HG03442 (cell line): Measurements from ENCODE around the gene FOXL2.

ENCODE experiments used
- ATAC-seq: cut with Tn5 transposase; IDR thresholded peaks from one replicate; pipeline ENCODE4 v1.9.1; 2021; ENCODE audit warnings: mild to moderate bottlenecking, moderate library complexity; ENCODE audit not compliant: unreplicated experiment

The FOXL2 gene

GRCh38 chr3:138946663-138947494 is at the start of gene FOXL2, which contains the start of gene FOXL2NB:
Gene FOXL2 (minus strand): TSS chr3:138947137. CDS start chr3:138946722, 415 bp downstream.
Gene FOXL2NB (plus strand): TSS chr3:138947217. CDS start chr3:138947365, 148 bp downstream.
- no peak for ATAC-seq

- ATAC-seq = no peak
Observed at GRCh38 chr3:138995706-138996105, 48.8 kb upstream of the FOXL2 start.

DNA sequence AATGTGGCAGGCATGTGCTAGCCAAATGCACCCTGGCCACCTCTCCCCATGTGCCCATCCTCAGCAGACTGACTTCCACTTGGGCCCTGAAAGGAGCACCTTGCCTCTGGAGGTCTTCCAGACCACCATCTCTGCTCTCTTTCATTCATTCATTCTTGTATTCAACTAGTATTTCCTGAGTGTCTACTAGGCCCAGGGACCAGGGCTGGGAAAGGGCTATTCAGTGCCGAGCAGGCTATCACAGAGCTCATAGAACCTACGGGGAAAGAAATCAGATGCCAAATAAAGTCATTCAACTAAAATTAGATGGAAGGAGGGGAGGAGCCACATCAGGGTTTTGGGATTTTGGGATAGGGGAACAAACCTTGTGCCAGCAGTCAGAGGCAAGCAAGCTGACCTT is 40.2 kb upstream of the FOXL2 start:
- ATAC-seq = no peak

GRCh38 chr3:138985932-138986331 is 39.0 kb upstream of the FOXL2 start:
- no peak for ATAC-seq

DNA sequence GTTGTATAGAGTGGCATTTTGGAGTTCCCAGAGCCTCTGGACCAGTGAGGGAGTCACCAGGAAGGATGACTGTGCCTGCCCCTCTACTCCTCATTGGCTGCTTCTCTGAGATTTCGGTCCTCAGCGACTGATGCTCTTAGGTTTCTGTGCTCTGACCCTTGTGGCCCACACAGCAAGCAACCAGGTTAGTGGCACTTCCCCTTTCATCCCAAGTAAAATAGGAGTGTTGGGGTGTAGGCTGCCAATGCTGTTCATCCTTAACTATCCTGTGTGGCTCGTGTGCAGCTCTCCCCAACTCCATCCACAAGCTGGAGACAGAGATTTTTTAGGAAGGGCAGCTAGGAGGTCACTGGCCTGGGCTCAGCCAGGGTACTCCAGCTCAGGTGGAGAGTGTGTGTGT is 37.9 kb upstream of the FOXL2 start:
- no peak for ATAC-seq

- ATAC-seq = no peak
Observed at GRCh38 chr3:138976047-138976446, 29.1 kb upstream of the FOXL2 start.

DNA sequence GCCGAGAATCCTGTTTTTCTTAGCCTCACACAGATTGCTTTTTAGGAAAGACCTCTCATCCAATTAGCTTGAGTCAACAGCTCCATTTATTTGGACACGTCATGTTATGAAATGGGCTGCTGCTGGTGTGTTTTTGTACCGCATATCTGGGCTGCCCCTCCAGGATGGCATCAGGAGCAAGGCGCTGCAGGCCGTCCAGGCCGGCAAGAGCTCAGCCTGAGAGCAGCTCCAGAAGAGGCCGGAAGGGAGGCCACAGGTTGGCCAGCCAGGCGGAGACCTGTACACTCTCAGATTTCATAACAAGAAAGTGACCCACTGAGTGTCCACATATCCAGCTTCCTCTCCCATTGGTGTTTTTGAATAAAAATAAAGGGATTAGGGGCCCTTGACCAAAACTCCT is 28.4 kb upstream of the FOXL2 start:
- no peak for ATAC-seq

DNA sequence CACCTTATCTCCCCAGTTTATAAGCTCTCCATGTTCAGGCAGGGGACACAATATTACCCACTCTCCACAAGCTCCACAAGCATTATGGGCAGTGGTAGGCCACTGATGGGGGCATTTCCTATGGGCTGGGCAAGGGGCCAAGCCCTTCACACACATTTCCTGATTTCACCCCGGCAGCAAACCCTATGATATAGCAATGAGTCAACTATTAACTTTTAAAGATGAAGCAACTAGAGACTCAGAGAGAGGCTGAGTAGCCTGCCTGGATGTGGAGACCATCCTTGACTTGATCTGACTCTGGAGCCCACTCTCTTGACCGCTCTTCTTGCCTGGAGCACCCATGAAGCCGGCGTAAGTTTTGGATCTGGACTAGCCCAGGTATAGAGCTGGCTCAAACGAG is 27.5 kb upstream of the FOXL2 start:
- ATAC-seq = no peak

DNA sequence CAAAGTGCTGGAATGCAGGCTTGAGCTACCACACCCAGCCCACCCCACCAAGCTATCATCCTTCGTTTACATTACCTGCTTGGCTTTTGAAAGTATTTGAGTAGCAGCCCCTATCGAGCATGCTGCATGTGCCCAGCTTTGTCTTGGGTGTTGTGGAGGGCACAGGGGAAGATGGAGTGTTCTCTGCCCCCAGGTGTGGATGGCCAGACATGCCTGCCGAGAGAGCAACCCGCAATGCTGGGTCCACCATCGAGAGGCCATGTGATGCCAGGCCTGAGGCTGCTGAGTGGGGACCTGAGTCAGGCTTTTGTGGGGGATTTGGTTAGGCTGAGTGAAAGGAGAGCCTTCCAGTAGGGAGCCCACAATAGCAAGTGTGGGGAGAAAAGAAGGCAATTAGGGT is 26.0 kb upstream of the FOXL2 start:
- ATAC-seq = no peak

DNA sequence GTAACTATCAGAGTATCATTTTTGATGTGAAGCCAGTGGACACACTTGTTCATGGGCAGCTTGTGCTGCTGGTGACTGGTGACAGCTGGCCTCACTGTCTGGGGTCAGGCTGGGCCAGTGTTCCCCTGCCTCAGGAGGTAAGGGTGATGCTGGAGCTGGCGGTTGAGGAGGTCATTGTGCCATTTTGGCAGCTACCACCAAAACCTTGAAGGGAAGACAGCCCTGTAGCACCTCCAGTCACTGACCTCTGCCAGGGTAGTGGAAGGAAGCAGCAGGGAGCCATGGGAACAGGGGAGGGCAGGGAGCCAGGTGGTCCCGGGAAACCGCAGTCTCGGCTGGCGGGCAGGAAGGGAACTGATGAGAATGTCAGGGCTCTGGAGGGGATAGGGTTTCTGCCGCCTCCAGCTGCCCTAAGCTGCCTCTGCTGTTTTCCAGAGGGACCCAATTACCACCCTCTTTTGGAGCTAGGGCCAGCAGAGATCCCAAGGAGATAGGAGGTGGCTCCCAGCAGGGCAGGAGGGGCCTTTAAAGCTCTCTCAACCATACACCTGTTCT is 24.9 kb upstream of the FOXL2 start:
- ATAC-seq = no peak

DNA sequence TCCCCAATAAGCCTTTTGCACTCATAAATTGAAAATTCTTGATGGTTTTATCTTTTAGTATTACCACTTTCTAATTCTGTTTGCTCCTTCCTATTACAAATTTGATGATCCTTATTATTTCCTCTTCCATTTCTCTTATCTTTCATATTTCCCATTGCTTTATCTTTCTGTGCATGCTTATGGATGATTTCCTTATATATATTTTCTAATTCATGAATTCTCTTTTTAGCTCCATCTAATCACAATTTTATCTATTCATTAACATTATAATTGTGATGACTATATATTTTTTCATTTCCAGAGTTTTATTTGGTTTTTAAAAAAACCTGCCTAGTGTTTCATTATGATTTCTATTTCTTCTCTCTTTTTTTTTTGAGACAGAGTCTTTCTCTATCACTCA is 18.0 kb upstream of the FOXL2 start:
- ATAC-seq = no peak

DNA sequence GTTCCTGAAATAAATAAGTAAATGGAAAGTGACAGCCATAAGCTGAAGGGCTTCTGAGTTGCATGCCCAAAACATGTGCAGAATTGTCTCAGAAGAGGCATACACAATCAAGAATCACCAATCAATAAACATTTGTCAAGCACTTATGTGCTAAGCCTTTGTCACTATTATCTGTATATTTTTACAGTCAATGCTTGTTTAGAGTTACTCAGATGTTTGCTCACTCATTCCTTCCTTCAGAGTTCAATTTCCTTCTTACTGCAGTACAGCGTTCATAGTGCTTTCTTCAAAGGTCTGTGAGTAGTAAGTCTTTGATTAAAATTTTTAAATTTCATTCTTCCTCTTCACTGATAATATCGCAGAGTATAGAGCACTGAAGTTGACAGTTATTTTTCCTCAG is 17.3 kb upstream of the FOXL2 start:
- ATAC-seq = no peak

GRCh38 chr3:138962854-138963560 is 16.1 kb upstream of the FOXL2 start:
- no peak for ATAC-seq

- no peak for ATAC-seq
Observed at GRCh38 chr3:138960417-138960852, 13.5 kb upstream of the FOXL2 start.

DNA sequence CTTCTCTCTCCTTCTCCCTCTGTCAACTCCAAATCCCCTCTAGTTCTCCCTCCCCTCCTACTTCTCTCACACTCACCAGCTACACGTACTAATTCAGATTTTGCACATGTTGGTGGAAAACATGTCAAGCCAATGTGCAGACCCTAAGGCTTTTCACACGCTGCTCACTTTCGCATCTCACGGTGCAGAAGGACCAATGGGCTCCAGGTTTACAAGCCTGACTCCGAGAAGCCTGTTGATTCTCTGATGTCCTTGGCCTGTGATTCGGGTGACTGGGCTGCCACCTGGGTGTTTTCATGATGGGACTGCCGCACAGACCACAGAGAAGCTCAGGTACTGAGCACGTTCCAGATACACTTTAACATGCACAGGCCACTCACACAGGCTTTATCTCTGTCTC is 3.8 kb upstream of the FOXL2 start:
- ATAC-seq = no peak

GRCh38 chr3:138950006-138950644 is 3.2 kb upstream of the FOXL2 start:
- ATAC-seq = no peak

GRCh38 chr3:138949445-138950005 is 2.6 kb upstream of the FOXL2 start:
- no peak for ATAC-seq

- ATAC-seq = no peak
Observed at GRCh38 chr3:138949002-138949418, 2.1 kb upstream of the FOXL2 start.

DNA sequence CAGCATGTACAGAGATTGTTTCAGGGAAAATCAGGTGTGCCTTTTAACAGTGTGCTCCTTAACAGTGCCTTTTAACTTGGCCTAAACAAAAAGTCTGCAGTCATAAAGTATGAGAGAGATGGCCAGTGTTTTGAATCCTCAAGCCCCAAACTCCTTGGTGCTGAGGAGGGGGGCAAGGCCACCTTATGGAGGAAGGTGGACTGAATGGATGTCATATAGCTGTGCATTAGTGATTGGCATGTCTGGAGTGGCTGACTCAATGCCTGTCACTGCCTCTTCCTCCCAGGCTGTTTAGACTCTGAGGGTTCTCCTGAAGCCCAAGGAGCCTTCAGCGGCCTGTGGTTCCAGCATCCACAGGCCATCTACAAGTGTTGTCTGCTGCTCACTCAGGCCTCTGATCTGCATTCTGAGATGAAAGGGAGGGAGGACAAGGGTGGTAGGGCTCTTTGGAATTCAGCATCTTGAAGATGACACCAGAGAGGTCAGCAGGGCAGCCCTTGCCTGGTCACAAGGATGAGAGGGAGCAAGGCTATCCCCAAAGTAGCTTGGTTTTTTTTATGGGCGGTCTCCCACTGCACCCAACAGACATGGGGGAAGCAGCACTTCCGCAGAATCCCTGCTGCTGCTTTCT is 1.5 kb upstream of the FOXL2 start:
- no peak for ATAC-seq

DNA sequence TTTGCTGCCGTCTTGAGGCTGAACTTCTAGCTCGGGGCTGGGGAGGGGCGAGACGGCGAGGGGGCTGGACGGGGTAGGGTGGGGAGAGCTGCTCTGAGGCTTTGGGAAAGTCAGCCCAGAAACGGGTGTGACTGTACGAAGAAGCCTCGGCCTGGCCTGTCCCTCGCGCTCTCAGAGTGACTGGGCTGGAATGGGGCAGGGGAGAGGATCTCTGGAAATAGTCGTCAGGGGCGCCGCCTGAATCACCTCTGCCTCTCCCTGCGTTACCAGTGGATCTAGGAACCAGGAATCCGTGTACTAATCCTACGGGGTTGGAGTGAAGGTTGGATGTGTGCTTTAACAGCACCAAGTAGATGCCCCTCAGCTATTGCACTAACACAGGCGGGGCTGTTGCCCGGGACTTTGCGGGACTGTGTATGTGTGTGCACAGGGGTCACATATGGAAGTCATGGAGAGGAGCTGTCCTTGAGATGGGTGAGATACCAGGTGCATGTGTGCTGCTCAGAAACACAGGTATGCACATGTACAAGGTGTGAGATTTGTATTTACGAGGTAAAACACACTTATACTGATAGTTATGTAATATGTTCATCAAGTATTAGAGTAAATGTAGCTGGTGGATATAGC is 671 bp upstream of the FOXL2 start:
- no peak for ATAC-seq
